HepG2 (cell line): ENCODE data around the gene MYO1B. TPM values are rescaled to one million over a fixed set of nuclear protein-coding genes. Genes with fewer than 3 reads are reported as not detected.

Experiments
- AHR ChIP-seq: IDR thresholded peaks from 2 replicates; pipeline ENCODE4 v1.6.1; 2018; ENCODE audit warnings: missing genetic modification reagents, missing compliant biosample characterization
- HNRNPL ChIP-seq: fragments of 200-400 bp; formaldehyde crosslinking; IDR thresholded peaks from 2 replicates; pipeline ENCODE4 v1.6.1; 2017; ENCODE audit warnings: mild to moderate bottlenecking, low read depth, low read length
- KAT7 ChIP-seq: IDR thresholded peaks from 2 replicates; pipeline ENCODE4 v1.6.1; 2018; ENCODE audit warnings: borderline replicate concordance, missing compliant biosample characterization
- NFE2L1 ChIP-seq: sonication (generic); formaldehyde crosslinking; IDR thresholded peaks from 2 replicates; pipeline ENCODE4 v1.4.0; 2020; ENCODE audit warnings: missing genetic modification reagents, mild to moderate bottlenecking, borderline replicate concordance
- NRL ChIP-seq: sonication (generic); formaldehyde crosslinking; IDR thresholded peaks from 2 replicates; pipeline ENCODE4 v1.5.0; 2020; ENCODE audit warnings: missing genetic modification reagents, mild to moderate bottlenecking, moderate library complexity, borderline replicate concordance
- RFX5 ChIP-seq: IDR thresholded peaks from 2 replicates; pipeline ENCODE4 v1.6.1; 2011; ENCODE audit warnings: low read depth, low read length, improper control_type of control experiment
- SALL1 ChIP-seq: sonication (generic); formaldehyde crosslinking; IDR thresholded peaks from 2 replicates; pipeline ENCODE4 v1.8.0; 2022; ENCODE audit warnings: mild to moderate bottlenecking, missing genetic modification reagents
- SNAPC2 ChIP-seq: sonication (generic); formaldehyde crosslinking; IDR thresholded peaks from 2 replicates; pipeline ENCODE4 v1.8.1; 2022; ENCODE audit warnings: mild to moderate bottlenecking, missing genetic modification reagents
- XRCC5 ChIP-seq: fragments of 200-400 bp; formaldehyde crosslinking; optimal IDR thresholded peaks from 2 replicates; pipeline ENCODE3; 2017; ENCODE audit warnings: mild to moderate bottlenecking, low read length
- ZNF720 ChIP-seq: sonication (generic); formaldehyde crosslinking; IDR thresholded peaks from 2 replicates; pipeline ENCODE4 v1.4.0; 2020; ENCODE audit warnings: missing genetic modification reagents
- polyA plus RNA-seq, 8 experiments: library from polyadenylated mRNA; depleted of rRNA in 3 of 8; stranded (reverse) in 7 of 8; unstranded in 1 of 8; fragments of >200 nt; fragmentation: Illumina TruSeq in 4 of 8; extraction: Trizol in 4 of 8; gene quantifications; 2 replicates each; pipeline versions ENCODE4 v1.2.1 to v1.2.3, GENCODE V29; 2011 to 2016; ENCODE audit warnings: low read depth in 4 of 8, missing spikeins in 1 of 8, mixed read lengths in 1 of 8; ENCODE audit not compliant: insufficient read depth in 1 of 8
- total RNA-seq, 5 experiments: library from RNA; depleted of rRNA; stranded (reverse); fragments of >200 nt; fragmentation: Illumina TruSeq; extraction: Trizol; gene quantifications; 2 replicates each; pipeline ENCODE4 v1.2.3, GENCODE V29; 2016; ENCODE audit warnings: low read depth in 1 of 5
- TF ChIP-seq, protein P1 (sequence below): sonication (generic); formaldehyde crosslinking; IDR thresholded peaks from 2 replicates; pipeline ENCODE4 v1.5.0; 2020; ENCODE audit warnings: mild to moderate bottlenecking, missing genetic modification reagents, borderline replicate concordance
- TF ChIP-seq, protein P2 (sequence below): sonication (generic); formaldehyde crosslinking; IDR thresholded peaks from 2 replicates; pipeline ENCODE4 v1.4.0; 2020; ENCODE audit warnings: missing genetic modification reagents, mild to moderate bottlenecking, borderline replicate concordance
- TF ChIP-seq, protein P3 (sequence below): sonication (generic); formaldehyde crosslinking; IDR thresholded peaks from 2 replicates; pipeline ENCODE4 v1.5.0; 2020; ENCODE audit warnings: missing genetic modification reagents
- TF ChIP-seq, protein P4 (sequence below): sonication (generic); formaldehyde crosslinking; IDR thresholded peaks from 2 replicates; pipeline ENCODE4 v1.5.0; 2020; ENCODE audit warnings: mild to moderate bottlenecking, low read depth, missing genetic modification reagents, borderline replicate concordance
- TF ChIP-seq, protein P5 (sequence below): conservative IDR thresholded peaks from 2 replicates; pipeline ENCODE4 v1.6.1; 2018; ENCODE audit warnings: missing genetic modification reagents

Gene MYO1B
- total and polyA plus RNA-seq, 2 of the 13 experiments (the other 11 are each of a cell fraction or from before 2014, with no cell fraction given): 36.9 to 89.8 TPM

DNA sequence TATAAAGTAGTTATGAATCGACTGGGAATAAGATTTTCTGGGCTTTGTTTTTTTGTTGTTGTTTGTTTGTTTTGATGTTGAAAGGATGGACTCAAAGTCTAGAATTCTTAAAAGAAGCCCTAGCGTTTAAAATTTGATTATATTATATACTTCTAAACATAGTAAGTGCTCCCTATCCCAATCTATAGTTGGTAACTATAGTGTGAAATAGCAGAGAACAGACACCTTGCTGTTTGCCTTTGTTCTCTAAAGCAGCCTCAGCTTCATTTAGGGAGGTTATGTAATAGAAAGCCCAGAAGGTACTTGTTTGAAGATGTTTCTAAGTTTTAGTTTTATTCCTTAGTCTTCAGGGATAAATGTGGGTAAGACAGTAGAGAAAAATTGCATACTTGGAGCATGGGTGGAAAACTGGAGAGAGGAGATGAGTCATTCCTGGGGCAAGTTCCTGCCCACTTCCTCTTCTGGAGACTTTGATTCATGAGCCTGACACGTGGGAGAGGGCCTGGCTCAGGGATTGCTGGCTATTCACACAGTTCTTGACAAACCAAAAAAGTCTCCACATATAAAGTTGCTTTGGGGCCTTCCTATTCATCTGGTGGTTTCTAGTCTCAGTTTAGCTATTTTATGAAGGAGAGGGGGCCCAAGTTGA is 131.9 kb downstream of the MYO1B start (continued):
- TF ChIP-seq, protein P1, sequence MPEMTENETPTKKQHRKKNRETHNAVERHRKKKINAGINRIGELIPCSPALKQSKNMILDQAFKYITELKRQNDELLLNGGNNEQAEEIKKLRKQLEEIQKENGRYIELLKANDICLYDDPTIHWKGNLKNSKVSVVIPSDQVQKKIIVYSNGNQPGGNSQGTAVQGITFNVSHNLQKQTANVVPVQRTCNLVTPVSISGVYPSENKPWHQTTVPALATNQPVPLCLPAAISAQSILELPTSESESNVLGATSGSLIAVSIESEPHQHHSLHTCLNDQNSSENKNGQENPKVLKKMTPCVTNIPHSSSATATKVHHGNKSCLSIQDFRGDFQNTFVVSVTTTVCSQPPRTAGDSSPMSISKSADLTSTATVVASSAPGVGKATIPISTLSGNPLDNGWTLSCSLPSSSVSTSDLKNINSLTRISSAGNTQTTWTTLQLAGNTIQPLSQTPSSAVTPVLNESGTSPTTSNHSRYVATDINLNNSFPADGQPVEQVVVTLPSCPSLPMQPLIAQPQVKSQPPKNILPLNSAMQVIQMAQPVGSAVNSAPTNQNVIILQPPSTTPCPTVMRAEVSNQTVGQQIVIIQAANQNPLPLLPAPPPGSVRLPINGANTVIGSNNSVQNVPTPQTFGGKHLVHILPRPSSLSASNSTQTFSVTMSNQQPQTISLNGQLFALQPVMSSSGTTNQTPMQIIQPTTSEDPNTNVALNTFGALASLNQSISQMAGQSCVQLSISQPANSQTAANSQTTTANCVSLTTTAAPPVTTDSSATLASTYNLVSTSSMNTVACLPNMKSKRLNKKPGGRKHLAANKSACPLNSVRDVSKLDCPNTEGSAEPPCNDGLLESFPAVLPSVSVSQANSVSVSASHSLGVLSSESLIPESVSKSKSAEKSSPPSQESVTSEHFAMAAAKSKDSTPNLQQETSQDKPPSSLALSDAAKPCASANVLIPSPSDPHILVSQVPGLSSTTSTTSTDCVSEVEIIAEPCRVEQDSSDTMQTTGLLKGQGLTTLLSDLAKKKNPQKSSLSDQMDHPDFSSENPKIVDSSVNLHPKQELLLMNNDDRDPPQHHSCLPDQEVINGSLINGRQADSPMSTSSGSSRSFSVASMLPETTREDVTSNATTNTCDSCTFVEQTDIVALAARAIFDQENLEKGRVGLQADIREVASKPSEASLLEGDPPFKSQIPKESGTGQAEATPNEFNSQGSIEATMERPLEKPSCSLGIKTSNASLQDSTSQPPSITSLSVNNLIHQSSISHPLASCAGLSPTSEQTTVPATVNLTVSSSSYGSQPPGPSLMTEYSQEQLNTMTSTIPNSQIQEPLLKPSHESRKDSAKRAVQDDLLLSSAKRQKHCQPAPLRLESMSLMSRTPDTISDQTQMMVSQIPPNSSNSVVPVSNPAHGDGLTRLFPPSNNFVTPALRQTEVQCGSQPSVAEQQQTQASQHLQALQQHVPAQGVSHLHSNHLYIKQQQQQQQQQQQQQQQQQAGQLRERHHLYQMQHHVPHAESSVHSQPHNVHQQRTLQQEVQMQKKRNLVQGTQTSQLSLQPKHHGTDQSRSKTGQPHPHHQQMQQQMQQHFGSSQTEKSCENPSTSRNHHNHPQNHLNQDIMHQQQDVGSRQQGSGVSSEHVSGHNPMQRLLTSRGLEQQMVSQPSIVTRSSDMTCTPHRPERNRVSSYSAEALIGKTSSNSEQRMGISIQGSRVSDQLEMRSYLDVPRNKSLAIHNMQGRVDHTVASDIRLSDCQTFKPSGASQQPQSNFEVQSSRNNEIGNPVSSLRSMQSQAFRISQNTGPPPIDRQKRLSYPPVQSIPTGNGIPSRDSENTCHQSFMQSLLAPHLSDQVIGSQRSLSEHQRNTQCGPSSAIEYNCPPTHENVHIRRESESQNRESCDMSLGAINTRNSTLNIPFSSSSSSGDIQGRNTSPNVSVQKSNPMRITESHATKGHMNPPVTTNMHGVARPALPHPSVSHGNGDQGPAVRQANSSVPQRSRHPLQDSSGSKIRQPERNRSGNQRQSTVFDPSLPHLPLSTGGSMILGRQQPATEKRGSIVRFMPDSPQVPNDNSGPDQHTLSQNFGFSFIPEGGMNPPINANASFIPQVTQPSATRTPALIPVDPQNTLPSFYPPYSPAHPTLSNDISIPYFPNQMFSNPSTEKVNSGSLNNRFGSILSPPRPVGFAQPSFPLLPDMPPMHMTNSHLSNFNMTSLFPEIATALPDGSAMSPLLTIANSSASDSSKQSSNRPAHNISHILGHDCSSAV (CRISPR knock-in tag): no peak
- TF ChIP-seq, protein P2, sequence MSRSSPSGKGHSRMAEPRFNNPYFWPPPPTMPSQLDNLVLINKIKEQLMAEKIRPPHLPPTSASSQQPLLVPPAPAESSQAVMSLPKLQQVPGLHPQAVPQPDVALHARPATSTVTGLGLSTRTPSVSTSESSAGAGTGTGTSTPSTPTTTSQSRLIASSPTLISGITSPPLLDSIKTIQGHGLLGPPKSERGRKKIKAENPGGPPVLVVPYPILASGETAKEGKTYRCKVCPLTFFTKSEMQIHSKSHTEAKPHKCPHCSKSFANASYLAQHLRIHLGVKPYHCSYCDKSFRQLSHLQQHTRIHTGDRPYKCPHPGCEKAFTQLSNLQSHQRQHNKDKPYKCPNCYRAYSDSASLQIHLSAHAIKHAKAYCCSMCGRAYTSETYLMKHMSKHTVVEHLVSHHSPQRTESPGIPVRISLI (CRISPR knock-in tag): no peak
- TF ChIP-seq SALL1 (CRISPR knock-in tag): peak; percentile 87
- TF ChIP-seq RFX5: no peak
- TF ChIP-seq SNAPC2 (CRISPR knock-in tag): 0 out of 2 replicates have a peak, but pooled peaks have one; percentile 24
- no peak for TF ChIP-seq AHR
- TF ChIP-seq, protein P3, sequence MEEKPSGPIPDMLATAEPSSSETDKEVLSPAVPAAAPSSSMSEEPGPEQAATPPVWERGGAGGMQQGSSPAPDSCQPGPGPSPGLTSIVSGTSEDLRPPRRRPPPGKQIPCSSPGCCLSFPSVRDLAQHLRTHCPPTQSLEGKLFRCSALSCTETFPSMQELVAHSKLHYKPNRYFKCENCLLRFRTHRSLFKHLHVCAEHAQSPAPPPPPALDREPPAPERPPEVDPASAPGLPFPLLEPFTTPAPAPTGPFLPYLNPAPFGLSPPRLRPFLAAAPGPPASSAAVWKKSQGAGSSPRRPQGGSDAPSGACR: 0 out of 2 replicates have a peak, but pooled peaks have one; percentile 20
- TF ChIP-seq NFE2L1 (CRISPR knock-in tag): no peak
- TF ChIP-seq, protein P4, sequence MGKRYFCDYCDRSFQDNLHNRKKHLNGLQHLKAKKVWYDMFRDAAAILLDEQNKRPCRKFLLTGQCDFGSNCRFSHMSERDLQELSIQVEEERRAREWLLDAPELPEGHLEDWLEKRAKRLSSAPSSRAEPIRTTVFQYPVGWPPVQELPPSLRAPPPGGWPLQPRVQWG: no peak
- TF ChIP-seq KAT7: peak; percentile 39; the same call in 1 of the 2 replicates
- TF ChIP-seq HNRNPL: no peak
- no peak for TF ChIP-seq ZNF720 (CRISPR knock-in tag)
- no peak for TF ChIP-seq NRL (CRISPR knock-in tag)
- TF ChIP-seq XRCC5: no peak
- TF ChIP-seq, protein P5, sequence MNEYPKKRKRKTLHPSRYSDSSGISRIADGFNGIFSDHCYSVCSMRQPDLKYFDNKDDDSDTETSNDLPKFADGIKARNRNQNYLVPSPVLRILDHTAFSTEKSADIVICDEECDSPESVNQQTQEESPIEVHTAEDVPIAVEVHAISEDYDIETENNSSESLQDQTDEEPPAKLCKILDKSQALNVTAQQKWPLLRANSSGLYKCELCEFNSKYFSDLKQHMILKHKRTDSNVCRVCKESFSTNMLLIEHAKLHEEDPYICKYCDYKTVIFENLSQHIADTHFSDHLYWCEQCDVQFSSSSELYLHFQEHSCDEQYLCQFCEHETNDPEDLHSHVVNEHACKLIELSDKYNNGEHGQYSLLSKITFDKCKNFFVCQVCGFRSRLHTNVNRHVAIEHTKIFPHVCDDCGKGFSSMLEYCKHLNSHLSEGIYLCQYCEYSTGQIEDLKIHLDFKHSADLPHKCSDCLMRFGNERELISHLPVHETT (CRISPR knock-in tag): 0 out of 2 replicates have a peak, but pooled peaks have one; percentile 38
